Left cardiac atrium (tissue), 4 donors: Measurements from ENCODE around the gene TMEM8B. TPM values are rescaled to one million over a fixed set of nuclear protein-coding genes. Genes with fewer than 3 reads are reported as not detected.

Source experiments
- ATAC-seq, 2 donors: fragments of 200-7000 bp; cut with Tn5 transposase; one replicate each; pipeline ENCODE4 v1.9.1; 2020; ENCODE audit warnings: mild to moderate bottlenecking in 2 of 2, moderate library complexity in 2 of 2
- DNase-seq: peaks from one replicate; pipeline ENCODE4 v3.0.0-alpha.2; 2020
- intact Hi-C, 2 donors: fragments of 100-400 bp; cut with DNase I; formaldehyde crosslinking; loops; one replicate each; pipeline versions ENCODE4 v1.14.1 to v1.15.1; 2022 to 2023
- total RNA-seq, 2 donors: library from RNA; stranded (reverse); fragmentation: NEBNext Ultra II Directional; extraction: Animal tissue kit (Norgen Biotek cat#: 25700); gene quantifications; one replicate each; pipeline ENCODE4 v1.2.1, GENCODE V29; 2021
- donor health status: DM: no; HTN: yes; CAD: no.
- donor health status: DM: no; HTN: yes; CAD: no; lungs with severe emphysema.
- donor health status: DM: yes; HTN: yes; CAD: no.
- donor health status: Dilated cardiomyopathy.

The TMEM8B gene
- total RNA-seq, 2 donors from 2014 or later, result 14.7 to 15.6 TPM

- no peak for ATAC-seq
- intact Hi-C loops, result no loop called here
- no peak for DNase-seq
These were observed 25.2 kb downstream of the TMEM8B start for GRCh38 chr9:35854091-35854762.

- intact Hi-C loops, result no loop called here
- ATAC-seq (no peak), DNase-seq (no peak)
These were observed 27.2 kb downstream of the TMEM8B start for GRCh38 chr9:35856206-35856605.

- ATAC-seq, result no peak
- intact Hi-C loops, result no loop called here
- DNase-seq, result no peak
These were observed 27.9 kb downstream of the TMEM8B start for GRCh38 chr9:35856882-35857281.

- DNase-seq (no peak), ATAC-seq (no peak)
- intact Hi-C loops, result no loop called here
These were observed 29.4 kb downstream of the TMEM8B start for GRCh38 chr9:35858458-35858857.

- intact Hi-C loops, result no loop called here
- no peak for DNase-seq
- peak in 1 of 2 donors; percentile 72 for ATAC-seq
These were observed 30.4 kb downstream of the TMEM8B start for GRCh38 chr9:35859310-35859989.

DNA sequence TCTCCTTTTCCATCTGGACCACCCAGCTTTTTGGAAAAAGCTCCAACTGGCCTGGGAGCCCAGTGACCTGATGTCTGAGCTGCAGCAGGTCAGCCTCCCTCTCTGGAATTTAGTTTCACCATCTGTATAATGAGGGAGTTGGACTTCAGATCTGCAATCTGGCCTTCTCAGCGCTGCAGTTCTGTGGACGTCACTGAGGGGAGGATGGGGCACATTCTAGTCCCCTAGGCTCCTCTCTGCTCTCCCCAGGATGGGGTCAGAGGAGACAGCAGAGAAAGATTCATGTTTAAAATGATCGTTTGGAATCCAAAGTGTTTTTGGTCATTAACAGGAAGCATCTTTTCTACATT lies 30.9 kb downstream of the TMEM8B start:
- no peak for DNase-seq
- ATAC-seq, result no peak
- intact Hi-C loops, result no loop called here

DNA sequence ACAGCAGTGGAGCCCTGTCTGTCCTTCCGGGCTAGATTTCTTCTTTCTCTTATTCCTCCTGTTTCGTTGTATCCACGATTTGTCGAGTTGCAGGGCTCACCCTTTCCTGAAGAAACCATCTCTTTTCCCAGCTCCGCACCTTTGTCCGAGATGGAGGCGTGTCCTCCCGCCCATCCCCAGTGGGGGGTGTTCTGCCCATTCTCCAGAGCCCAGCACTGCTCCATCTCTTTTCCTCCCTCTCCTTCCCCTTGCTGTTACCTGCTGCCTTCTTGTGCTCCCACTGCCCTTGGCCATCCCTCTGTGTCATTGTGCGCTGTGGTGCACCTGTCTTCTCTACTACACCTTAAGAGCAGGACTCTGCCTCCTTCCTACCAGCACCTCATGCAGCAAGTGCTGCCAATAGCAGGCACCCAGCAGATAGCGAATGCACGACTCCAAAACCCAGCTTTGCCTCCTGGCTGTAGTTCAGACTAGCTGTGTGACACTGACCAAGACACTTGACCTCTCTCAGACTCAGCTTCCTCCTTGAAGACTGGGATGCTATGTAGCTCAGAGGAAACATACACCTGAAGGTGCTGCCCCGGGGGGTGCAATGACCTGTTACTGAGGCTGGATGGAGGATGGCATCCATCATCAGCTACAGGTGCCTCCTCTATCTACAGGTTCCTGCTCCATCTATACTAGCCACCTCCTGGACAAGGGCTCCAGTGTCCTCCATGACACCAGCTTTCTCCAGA lies 32.3 kb downstream of the TMEM8B start:
- DNase-seq (no peak), ATAC-seq (no peak)
- intact Hi-C loops, result no loop called here

GRCh38 chr9:35862328-35862727 lies 33.3 kb downstream of the TMEM8B start:
- intact Hi-C loops, result no loop called here
- DNase-seq (no peak), ATAC-seq (no peak)

GRCh38 chr9:35863583-35863982 lies 34.6 kb downstream of the TMEM8B start:
- intact Hi-C loops, result no loop called here

GRCh38 chr9:35864695-35865255 lies 35.7 kb downstream of the TMEM8B start:
- no peak for ATAC-seq
- DNase-seq, result no peak
- intact Hi-C loops, result no loop called here

More at GRCh38 chr9:35863583-35863982, 34.6 kb downstream of the TMEM8B start:
- DNase-seq (no peak), ATAC-seq (no peak)

DNA sequence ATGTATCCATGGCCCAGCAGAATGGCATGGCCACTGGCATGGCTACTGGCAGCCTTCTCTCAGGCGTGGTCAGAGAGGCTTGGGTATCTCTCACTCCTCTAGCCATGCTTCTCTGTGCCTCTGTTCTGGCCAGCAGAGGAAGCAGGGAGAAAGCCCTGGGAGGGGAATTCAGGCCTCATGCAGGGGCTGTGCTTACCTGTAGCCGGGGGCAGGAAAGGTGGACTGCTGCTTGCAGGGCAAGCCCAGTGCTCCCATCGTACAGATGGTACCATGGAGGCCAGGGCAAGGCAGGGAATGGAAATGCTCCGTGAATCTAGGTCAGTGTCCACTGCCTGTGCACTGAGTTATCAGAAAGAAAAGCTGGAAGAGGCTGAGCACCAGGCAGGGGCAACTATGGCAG lies 38.5 kb downstream of the TMEM8B start:
- ATAC-seq (no peak), DNase-seq (no peak)
- intact Hi-C loops, result no loop called here

- ATAC-seq, result no peak
- intact Hi-C loops, result no loop called here
- no peak for DNase-seq
These were observed 39.9 kb downstream of the TMEM8B start for GRCh38 chr9:35868933-35869332.

DNA sequence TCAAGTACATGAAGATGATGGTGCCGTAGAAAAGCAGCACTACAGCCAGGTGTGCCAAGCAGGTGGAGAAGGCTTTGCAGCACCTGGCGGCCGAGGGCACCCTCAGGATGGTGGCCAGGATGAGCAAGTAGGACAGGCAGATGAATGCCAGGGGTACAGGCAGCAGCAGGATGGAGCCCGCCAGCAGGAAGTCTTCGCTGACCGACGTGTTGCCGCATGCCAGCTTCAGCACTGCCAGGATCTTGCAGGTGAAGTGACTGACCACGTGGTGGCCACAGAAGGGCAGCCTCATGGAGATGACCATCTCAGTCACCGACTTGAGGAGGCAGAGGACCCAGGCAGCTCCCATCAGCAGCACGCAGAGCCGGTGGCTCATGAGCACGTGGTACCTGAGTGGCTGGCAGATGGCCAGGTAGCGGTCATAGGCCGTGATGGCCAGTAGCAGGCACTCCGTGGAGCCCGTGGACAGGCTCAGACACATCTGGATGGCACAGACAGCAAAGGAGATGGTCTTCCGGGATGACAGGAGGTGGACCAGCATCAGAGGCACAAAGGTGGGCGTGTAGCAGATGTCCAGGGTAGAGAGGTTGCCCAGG lies 40.7 kb downstream of the TMEM8B start:
- intact Hi-C loops, result no loop called here
- DNase-seq (no peak), ATAC-seq (no peak)

DNA sequence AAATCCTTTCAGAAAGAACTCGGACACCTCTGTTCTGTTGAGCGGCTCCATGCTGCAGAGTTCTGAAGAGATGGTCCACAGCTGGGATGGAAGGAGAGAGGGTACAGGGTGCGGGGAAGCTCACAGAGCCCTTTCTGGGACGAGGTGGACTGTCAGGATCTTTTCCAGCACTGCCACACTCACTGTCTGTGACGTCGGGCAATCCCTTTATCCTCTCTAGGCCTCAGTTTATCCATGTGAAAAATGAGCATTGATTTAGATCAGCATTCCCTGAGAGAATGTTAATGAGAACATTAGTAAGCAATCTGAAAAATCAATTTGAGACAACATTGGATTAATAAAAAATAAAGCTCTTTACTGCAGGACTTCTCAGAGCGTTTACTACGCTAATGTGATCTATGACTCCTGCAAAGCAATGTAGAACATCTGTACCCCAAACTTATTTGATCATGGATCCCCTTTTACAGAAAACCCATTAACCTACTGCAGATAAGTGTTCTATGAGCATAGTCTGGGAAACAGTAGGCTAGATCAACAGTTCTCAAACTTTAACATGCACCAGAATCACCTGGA lies 41.4 kb downstream of the TMEM8B start, which contains the start of gene OR13J1:
TSS of gene OR13J1 (minus strand) at position 51 of the 573 bp plus-strand sequence. CDS start at position 51, 0 bp downstream.
- ATAC-seq (no peak), DNase-seq (no peak)
- intact Hi-C loops, result no loop called here

GRCh38 chr9:35871545-35871944 lies 42.5 kb downstream of the TMEM8B start:
- ATAC-seq, result peak in 1 of 2 donors; percentile 65
- DNase-seq, result no peak
- intact Hi-C loops, result no loop called here

DNA sequence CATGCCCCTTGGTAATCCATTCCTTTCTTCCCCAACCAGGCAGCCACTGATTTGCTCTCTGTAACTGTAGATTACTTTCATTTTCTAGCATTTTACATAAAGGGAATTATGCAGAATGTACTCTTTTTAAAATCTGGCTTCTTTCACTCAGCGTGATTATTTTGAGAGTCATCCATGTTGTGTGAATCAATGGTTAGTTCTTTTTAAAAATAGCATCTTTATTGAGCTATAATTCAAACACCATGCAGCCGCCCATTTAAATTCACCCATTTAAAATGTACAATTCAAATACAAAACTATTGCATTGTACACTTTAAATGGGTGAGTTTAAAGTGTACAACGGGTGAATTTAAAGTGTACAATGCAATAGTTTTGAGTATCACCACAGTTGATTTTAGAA lies 43.5 kb downstream of the TMEM8B start:
- DNase-seq (no peak), ATAC-seq (no peak)
- intact Hi-C loops, result no loop called here

- intact Hi-C loops, result loop anchor here (1.0 to 10.0 kb wide), 5 partner anchors 55 to 235 kb away; partner anchors contain the start of genes FAM221B (in 1 of the 2), NPR2 (in 1 of the 2) and TMEM8B (in 1 of the 2)
These were observed 53.3 kb downstream of the TMEM8B start for GRCh38 chr9:35882263-35882848.

GRCh38 chr9:35882996-35883395 lies 54.0 kb downstream of the TMEM8B start:
- ATAC-seq, result peak in 1 of 2 donors; percentile 67
- DNase-seq, result no peak
- intact Hi-C loops, result loop anchor here (1.0 to 10.0 kb wide), 5 partner anchors 56 to 236 kb away; partner anchors contain the start of genes FAM221B (in 1 of the 2), NPR2 (in 1 of the 2) and TMEM8B (in 1 of the 2)

More at GRCh38 chr9:35882263-35882848, 53.3 kb downstream of the TMEM8B start:
- ATAC-seq (peak; percentile 87 to 89), DNase-seq (peak; percentile 88)
